ENCODE results near the gene DDX11. TPM values are rescaled to one million over a fixed set of nuclear protein-coding genes. Genes with fewer than 3 reads are reported as not detected.
"Not testable (repeated sequence)": the region's sequence is repeated elsewhere in the genome, so short reads cannot be mapped to it uniquely, and the experiment has no call there.

The DDX11 gene
- total and polyA plus RNA-seq, 2 of the 4 experiments (the other 2 are of a cell fraction) = 10.8 to 17.6 TPM

DNA sequence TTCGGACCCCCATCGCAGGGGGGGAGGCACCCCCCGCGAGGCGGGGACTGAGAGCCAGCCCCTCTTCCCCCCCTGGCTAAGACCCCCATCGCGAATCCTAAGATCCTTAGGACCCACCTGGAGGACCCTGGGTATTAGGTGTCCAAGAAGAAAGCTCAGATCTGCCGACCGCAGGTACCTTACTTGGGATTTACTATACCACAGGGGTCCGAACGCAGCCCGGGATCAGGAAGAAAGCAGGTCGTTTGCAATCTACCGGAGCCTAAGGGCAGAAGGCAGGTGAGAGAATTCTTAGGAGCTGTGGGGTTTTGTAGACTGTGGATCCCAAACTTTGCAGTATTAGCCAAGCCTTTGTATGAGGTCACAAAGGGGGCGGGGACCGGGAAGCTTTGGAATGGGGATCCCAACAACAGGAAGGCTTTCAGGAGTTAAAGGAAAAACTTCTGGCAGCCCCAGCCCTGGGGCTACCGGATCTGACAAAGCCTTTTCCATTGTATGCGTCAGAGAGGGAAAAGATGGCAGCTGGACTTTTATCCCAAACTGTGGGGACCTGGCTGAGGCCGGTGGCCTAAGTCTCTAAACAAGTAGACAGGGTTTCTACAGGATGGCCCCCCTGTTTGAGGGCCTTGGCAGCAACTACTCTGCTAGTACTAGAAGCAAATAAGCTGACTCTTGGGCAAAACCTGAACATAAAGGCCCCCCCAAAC, 47.5 kb downstream of the DDX11 start:
- H3K56ac ChIP-seq (ENCODE audit: extremely low read depth, insufficient read depth, low read length); H3K4ac ChIP-seq (ENCODE audit: low read depth, low read length); POLR2A ChIA-PET (ENCODE audit: unreplicated experiment); H4K91ac ChIP-seq (ENCODE audit: insufficient read depth, low read depth, low read length); H3K27ac ChIP-seq (ENCODE audit: insufficient read depth, low read length); H3K4me3 ChIP-seq (ENCODE audit: insufficient read depth, low read depth, low read length); H3K9ac ChIP-seq (ENCODE audit: low read depth, low read length); H2BK15ac ChIP-seq (ENCODE audit: low read depth, low read length); ATAC-seq (ENCODE audit: low read depth); H4K8ac ChIP-seq (ENCODE audit: low read depth in 2 of 2, low read length in 2 of 2); H2AK9ac ChIP-seq (replicated peaks; ENCODE audit: low read depth, low read length, poor library complexity); H2BK20ac ChIP-seq (ENCODE audit: low read depth, low read length); DNase-seq; H3K36me3 ChIP-seq (ENCODE audit: control insufficient read depth, insufficient read depth, low read length); H3K79me1 ChIP-seq (ENCODE audit: low read depth in 1 of 2, low read length in 2 of 2); dilution Hi-C loops (cut with HindIII; ENCODE audit: low sequenced_read_pairs, unreplicated experiment); H3K4me2 ChIP-seq (ENCODE audit: low read depth, low read length); in situ Hi-C loops (cut with MboI; ENCODE audit: low sequenced_read_pairs); H2BK120ac ChIP-seq (ENCODE audit: low read depth, low read length); H2BK5ac ChIP-seq (ENCODE audit: low read depth, low read length, poor library complexity, severe bottlenecking); H4K20me1 ChIP-seq (ENCODE audit: insufficient read depth, low read length); H2AK5ac ChIP-seq (ENCODE audit: low read depth, low read length); BruUV-seq (replicated peaks); H4K5ac ChIP-seq (ENCODE audit: low read depth, low read length); H3K14ac ChIP-seq (replicated peaks; ENCODE audit: low read depth, low read length); H2AFZ ChIP-seq (replicated peaks; ENCODE audit: low read length, poor library complexity); H3K23ac ChIP-seq (ENCODE audit: low read depth, low read length); CTCF ChIA-PET; H3K4me1 ChIP-seq (ENCODE audit: control insufficient read depth, insufficient read depth, low read length); H3K9me1 ChIP-seq (ENCODE audit: insufficient read depth, low read length); H3K9me3 ChIP-seq (ENCODE audit: control insufficient read depth, insufficient read depth, low read length); H3K18ac ChIP-seq (ENCODE audit: low read depth, low read length); intact Hi-C loops (cut with micrococcal nuclease): not testable (repeated sequence)
- no CpG with 5 or more reads among the region's 19 CpGs for WGBS, 2 experiments (ENCODE audit: extremely low coverage in 2 of 2, insufficient read length in 1 of 2)
- H3K27me3 ChIP-seq (ENCODE audit: control insufficient read depth, insufficient read depth, low read length) = peaks cover 36% of the 10 kb centered on the region

All from IMR-90 (cell line).